Measurements from ENCODE around the gene ZFPM1. TPM values are rescaled to one million over a fixed set of nuclear protein-coding genes. Genes with fewer than 3 reads are reported as not detected.
"Not testable (repeated sequence)": the region's sequence is repeated elsewhere in the genome, so short reads cannot be mapped to it uniquely, and the experiment has no call there.

The ZFPM1 gene
- total RNA-seq, 1 donor from 2014 or later: 8.4 TPM

GRCh38 chr16:88406096-88407041 is 46.7 kb upstream of the ZFPM1 start:
- Histone ChIP-seq H3K4me1 (no peaks in the 10 kb centered on the region), H3K4me3 (no peak overlapping the region), H3K9me3 (no peaks in the 10 kb centered on the region), H3K36me3 (no peaks in the 10 kb centered on the region), H3K27me3 (peaks cover 4% of the 10 kb centered on the region), H3K27ac (no peak overlapping the region)
- no peak for TF ChIP-seq CTCF (IDR thresholded peaks at IDR 0.05)
- intact Hi-C loops (cut with DNase I): no loop called here
- no peak for ATAC-seq
- DNase-seq: no peak

- TF ChIP-seq CTCF (IDR thresholded peaks at IDR 0.05): no peak
- ATAC-seq: no peak
- Histone ChIP-seq H3K27me3 (peaks cover 4% of the 10 kb centered on the region), H3K4me3 (no peak overlapping the region), H3K9me3 (no peaks in the 10 kb centered on the region), H3K36me3 (no peaks in the 10 kb centered on the region), H3K27ac (no peak overlapping the region), H3K4me1 (no peaks in the 10 kb centered on the region)
- DNase-seq: no peak
- intact Hi-C loops (cut with DNase I): no loop called here
Observed at GRCh38 chr16:88407042-88407420, 46.0 kb upstream of the ZFPM1 start.

GRCh38 chr16:88407807-88408206 is 45.3 kb upstream of the ZFPM1 start:
- Histone ChIP-seq H3K4me3 (no peak overlapping the region), H3K27ac (no peak overlapping the region), H3K36me3 (no peaks in the 10 kb centered on the region), H3K4me1 (no peaks in the 10 kb centered on the region), H3K9me3 (no peaks in the 10 kb centered on the region), H3K27me3 (peaks cover 4% of the 10 kb centered on the region)
- TF ChIP-seq CTCF (IDR thresholded peaks at IDR 0.05): no peak
- intact Hi-C loops (cut with DNase I): no loop called here
- DNase-seq: no peak
- ATAC-seq: peak; percentile 8

GRCh38 chr16:88408561-88409142 is 44.4 kb upstream of the ZFPM1 start:
- H3K4me3 ChIP-seq: no peak overlapping the region
- peaks cover 4% of the 10 kb centered on the region for H3K27me3 ChIP-seq
- intact Hi-C loops (cut with DNase I): no loop called here
- H3K27ac ChIP-seq: no peak overlapping the region
- no peaks in the 10 kb centered on the region for H3K9me3 ChIP-seq
- DNase-seq (no peak), ATAC-seq (no peak)
- H3K36me3 ChIP-seq: no peaks in the 10 kb centered on the region
- no peak for TF ChIP-seq CTCF (IDR thresholded peaks at IDR 0.05)
- H3K4me1 ChIP-seq: no peaks in the 10 kb centered on the region

GRCh38 chr16:88409296-88410065 is 43.6 kb upstream of the ZFPM1 start:
- DNase-seq (no peak), ATAC-seq (no peak)
- H3K27me3 ChIP-seq: peaks cover 4% of the 10 kb centered on the region
- TF ChIP-seq CTCF (IDR thresholded peaks at IDR 0.05): no peak
- H3K9me3 ChIP-seq: no peaks in the 10 kb centered on the region
- no peak overlapping the region for H3K4me3 ChIP-seq
- H3K27ac ChIP-seq: no peak overlapping the region
- H3K4me1 ChIP-seq: no peaks in the 10 kb centered on the region
- intact Hi-C loops (cut with DNase I): no loop called here
- H3K36me3 ChIP-seq: no peaks in the 10 kb centered on the region

GRCh38 chr16:88410297-88410968 is 42.6 kb upstream of the ZFPM1 start:
- H3K27me3 ChIP-seq; DNase-seq; H3K4me1 ChIP-seq; H3K27ac ChIP-seq; H3K9me3 ChIP-seq; intact Hi-C loops (cut with DNase I); H3K36me3 ChIP-seq; H3K4me3 ChIP-seq; ATAC-seq: not testable (repeated sequence)

Data from upper lobe of right lung (tissue), 1 donor.